Peyer's patch (tissue), 4 donors: ENCODE measurements around the gene BBOF1.

ENCODE experiments used
- POLR2A ChIP-seq, 2 donors: fragments of 450-650 bp; IDR thresholded peaks; one replicate each; pipeline ENCODE4 v1.5.1; 2017; ENCODE audit warnings: antibody characterized with exemption in 2 of 2, mild to moderate bottlenecking in 2 of 2, moderate library complexity in 2 of 2
- TF ChIP-seq, protein P1 (sequence below), 6 experiments: fragments of 450-650 bp in 4 of 6; fragments of 200-600 bp in 2 of 6; sonication (generic) in 1 of 6; IDR thresholded peaks; one replicate each; pipeline ENCODE4 v1.5.1; 2017 to 2019; ENCODE audit warnings: antibody characterized with exemption in 6 of 6, mild to moderate bottlenecking in 3 of 6, moderate library complexity in 1 of 6

DNA sequence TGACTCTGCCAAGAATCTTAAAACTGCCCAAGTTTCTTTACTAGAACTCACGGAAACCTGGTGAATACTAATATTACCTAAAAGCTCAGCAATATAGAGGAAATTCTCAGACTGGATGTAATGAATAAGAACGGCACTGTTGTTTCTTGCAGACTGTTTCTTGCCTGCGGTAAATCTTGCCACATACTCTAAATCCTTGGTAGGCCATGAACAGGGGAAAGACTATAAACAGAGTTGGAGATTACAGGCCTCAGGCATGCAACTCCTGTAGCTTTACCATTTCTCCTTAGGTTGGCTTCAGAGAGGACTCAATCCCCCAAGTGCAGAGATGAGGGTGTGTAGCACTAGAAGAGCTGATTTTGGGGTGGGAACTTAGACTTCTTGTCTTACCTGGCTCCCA lies 64.0 kb downstream of the BBOF1 start:
- TF ChIP-seq, protein P1, sequence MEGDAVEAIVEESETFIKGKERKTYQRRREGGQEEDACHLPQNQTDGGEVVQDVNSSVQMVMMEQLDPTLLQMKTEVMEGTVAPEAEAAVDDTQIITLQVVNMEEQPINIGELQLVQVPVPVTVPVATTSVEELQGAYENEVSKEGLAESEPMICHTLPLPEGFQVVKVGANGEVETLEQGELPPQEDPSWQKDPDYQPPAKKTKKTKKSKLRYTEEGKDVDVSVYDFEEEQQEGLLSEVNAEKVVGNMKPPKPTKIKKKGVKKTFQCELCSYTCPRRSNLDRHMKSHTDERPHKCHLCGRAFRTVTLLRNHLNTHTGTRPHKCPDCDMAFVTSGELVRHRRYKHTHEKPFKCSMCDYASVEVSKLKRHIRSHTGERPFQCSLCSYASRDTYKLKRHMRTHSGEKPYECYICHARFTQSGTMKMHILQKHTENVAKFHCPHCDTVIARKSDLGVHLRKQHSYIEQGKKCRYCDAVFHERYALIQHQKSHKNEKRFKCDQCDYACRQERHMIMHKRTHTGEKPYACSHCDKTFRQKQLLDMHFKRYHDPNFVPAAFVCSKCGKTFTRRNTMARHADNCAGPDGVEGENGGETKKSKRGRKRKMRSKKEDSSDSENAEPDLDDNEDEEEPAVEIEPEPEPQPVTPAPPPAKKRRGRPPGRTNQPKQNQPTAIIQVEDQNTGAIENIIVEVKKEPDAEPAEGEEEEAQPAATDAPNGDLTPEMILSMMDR (IDR thresholded peaks at IDR 0.05) = no peak
- TF ChIP-seq POLR2A (IDR thresholded peaks at IDR 0.05) = no peak
